K562 (cell line): ENCODE measurements around the gene SLC22A16.
A peak's percentile ranks its signal among the peaks of the same experiment; 100 is the strongest.

Experiments
- EP300 ChIP-seq: IDR thresholded peaks from 2 replicates; pipeline ENCODE4 v1.6.1; 2012; ENCODE audit warnings: low read length, improper control_type of control experiment
- HDAC8 ChIP-seq: fragments of 450-650 bp; IDR thresholded peaks from 2 replicates; pipeline ENCODE4 v1.6.1; 2016; ENCODE audit warnings: mild to moderate bottlenecking, missing genetic modification characterization, moderate library complexity, missing compliant biosample characterization
- HNRNPK ChIP-seq: fragments of 200-400 bp; formaldehyde crosslinking; IDR thresholded peaks from one replicate; pipeline ENCODE4 v1.6.1; 2018; ENCODE audit warnings: mild to moderate bottlenecking, low read depth, low read length; ENCODE audit not compliant: poor library complexity, severe bottlenecking
- NFE2L1 ChIP-seq: fragments of 450-650 bp; IDR thresholded peaks from 2 replicates; pipeline ENCODE4 v1.6.1; 2016; ENCODE audit warnings: missing genetic modification characterization, low read depth, mild to moderate bottlenecking, missing compliant biosample characterization, moderate library complexity, borderline replicate concordance
- PHTF2 ChIP-seq: fragments of 250-450 bp; sonication (Bioruptor Pico); IDR thresholded peaks from 2 replicates; pipeline ENCODE4 v1.5.0; 2021; ENCODE audit warnings: mild to moderate bottlenecking
- TAF1 ChIP-seq: IDR thresholded peaks from 2 replicates; pipeline ENCODE4 v1.6.1; 2011; ENCODE audit warnings: mild to moderate bottlenecking, low read length, moderate library complexity; ENCODE audit not compliant: insufficient read depth, control insufficient read depth, severe bottlenecking; ENCODE audit errors: extremely low read depth
- TF ChIP-seq, protein P1 (sequence below), 3 experiments: fragments of 200-800 bp in 1 of 3; fragments of 250-450 bp in 1 of 3; fragments of 450-650 bp in 1 of 3; sonication (Bioruptor Pico) in 1 of 3; sonication (Bioruptor generic) in 1 of 3; formaldehyde crosslinking in 1 of 3; IDR thresholded peaks; 2 replicates each; pipeline versions ENCODE4 v1.6.1 to v1.8.0; 2016 to 2022; ENCODE audit warnings: mild to moderate bottlenecking in 2 of 3, missing genetic modification characterization in 2 of 3, missing compliant biosample characterization in 1 of 3, moderate library complexity in 1 of 3
- TF ChIP-seq, protein P2 (sequence below): sonication (generic); formaldehyde crosslinking; IDR thresholded peaks from 2 replicates; pipeline ENCODE4 v1.8.1; 2022; ENCODE audit warnings: missing genetic modification reagents
- TF ChIP-seq, protein P3 (sequence below): sonication (generic); IDR thresholded peaks from 2 replicates; pipeline ENCODE4 v1.6.1; 2016

DNA sequence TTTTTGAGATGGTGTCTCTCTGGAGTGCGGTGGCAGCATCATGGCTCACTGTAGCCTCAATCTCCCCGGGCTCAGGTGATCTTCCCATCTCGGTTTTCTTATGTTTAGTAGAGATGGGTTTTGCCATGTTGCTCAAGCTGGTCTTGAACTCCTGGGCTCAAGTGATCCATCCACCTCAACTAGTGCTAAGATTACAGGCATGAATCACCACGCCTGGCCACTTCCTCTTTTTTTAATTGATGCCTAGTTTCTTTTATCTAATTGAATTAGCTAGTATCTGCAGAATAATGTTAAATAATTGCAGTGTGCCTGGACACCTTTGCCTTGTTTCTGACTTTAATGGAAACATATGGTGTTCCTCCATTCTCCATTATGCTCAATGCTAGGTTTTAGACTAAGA is 38.4 kb upstream of the SLC22A16 start:
- TF ChIP-seq TAF1 (no peak), EP300 (no peak), HNRNPK (no peak), PHTF2 (CRISPR knock-in tag) (no peak), NFE2L1 (tag) (no peak), HDAC8 (tag) (no peak)
- TF ChIP-seq, protein P1, sequence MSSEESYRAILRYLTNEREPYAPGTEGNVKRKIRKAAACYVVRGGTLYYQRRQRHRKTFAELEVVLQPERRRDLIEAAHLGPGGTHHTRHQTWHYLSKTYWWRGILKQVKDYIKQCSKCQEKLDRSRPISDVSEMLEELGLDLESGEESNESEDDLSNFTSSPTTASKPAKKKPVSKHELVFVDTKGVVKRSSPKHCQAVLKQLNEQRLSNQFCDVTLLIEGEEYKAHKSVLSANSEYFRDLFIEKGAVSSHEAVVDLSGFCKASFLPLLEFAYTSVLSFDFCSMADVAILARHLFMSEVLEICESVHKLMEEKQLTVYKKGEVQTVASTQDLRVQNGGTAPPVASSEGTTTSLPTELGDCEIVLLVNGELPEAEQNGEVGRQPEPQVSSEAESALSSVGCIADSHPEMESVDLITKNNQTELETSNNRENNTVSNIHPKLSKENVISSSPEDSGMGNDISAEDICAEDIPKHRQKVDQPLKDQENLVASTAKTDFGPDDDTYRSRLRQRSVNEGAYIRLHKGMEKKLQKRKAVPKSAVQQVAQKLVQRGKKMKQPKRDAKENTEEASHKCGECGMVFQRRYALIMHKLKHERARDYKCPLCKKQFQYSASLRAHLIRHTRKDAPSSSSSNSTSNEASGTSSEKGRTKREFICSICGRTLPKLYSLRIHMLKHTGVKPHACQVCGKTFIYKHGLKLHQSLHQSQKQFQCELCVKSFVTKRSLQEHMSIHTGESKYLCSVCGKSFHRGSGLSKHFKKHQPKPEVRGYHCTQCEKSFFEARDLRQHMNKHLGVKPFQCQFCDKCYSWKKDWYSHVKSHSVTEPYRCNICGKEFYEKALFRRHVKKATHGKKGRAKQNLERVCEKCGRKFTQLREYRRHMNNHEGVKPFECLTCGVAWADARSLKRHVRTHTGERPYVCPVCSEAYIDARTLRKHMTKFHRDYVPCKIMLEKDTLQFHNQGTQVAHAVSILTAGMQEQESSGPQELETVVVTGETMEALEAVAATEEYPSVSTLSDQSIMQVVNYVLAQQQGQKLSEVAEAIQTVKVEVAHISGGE (CRISPR knock-in tag; IDR thresholded peaks at IDR 0.05): no peak
- TF ChIP-seq, protein P2, sequence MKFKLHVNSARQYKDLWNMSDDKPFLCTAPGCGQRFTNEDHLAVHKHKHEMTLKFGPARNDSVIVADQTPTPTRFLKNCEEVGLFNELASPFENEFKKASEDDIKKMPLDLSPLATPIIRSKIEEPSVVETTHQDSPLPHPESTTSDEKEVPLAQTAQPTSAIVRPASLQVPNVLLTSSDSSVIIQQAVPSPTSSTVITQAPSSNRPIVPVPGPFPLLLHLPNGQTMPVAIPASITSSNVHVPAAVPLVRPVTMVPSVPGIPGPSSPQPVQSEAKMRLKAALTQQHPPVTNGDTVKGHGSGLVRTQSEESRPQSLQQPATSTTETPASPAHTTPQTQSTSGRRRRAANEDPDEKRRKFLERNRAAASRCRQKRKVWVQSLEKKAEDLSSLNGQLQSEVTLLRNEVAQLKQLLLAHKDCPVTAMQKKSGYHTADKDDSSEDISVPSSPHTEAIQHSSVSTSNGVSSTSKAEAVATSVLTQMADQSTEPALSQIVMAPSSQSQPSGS (CRISPR knock-in tag): no peak
- TF ChIP-seq, protein P3, sequence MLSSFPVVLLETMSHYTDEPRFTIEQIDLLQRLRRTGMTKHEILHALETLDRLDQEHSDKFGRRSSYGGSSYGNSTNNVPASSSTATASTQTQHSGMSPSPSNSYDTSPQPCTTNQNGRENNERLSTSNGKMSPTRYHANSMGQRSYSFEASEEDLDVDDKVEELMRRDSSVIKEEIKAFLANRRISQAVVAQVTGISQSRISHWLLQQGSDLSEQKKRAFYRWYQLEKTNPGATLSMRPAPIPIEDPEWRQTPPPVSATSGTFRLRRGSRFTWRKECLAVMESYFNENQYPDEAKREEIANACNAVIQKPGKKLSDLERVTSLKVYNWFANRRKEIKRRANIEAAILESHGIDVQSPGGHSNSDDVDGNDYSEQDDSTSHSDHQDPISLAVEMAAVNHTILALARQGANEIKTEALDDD: peak; percentile 84
